HG02884 (cell line): ENCODE data around the gene SMOC1.

ENCODE experiments used
- ATAC-seq: cut with Tn5 transposase; IDR thresholded peaks from one replicate; pipeline ENCODE4 v1.9.1; 2021; ENCODE audit warnings: mild to moderate bottlenecking, moderate library complexity; ENCODE audit not compliant: unreplicated experiment

The SMOC1 gene

GRCh38 chr14:70006699-70007098, 127.5 kb downstream of the SMOC1 start:
- no peak for ATAC-seq

- ATAC-seq = no peak
Observed at GRCh38 chr14:70008284-70009262, 129.4 kb downstream of the SMOC1 start.

GRCh38 chr14:70009961-70010360, 130.7 kb downstream of the SMOC1 start:
- no peak for ATAC-seq

- no peak for ATAC-seq
Observed at GRCh38 chr14:70011098-70011497, 131.9 kb downstream of the SMOC1 start.

- ATAC-seq = no peak
Observed at GRCh38 chr14:70011708-70012107, 132.5 kb downstream of the SMOC1 start.

- no peak for ATAC-seq
Observed at GRCh38 chr14:70013271-70013873, 134.2 kb downstream of the SMOC1 start.

- ATAC-seq = no peak
Observed at GRCh38 chr14:70014406-70015095, 135.3 kb downstream of the SMOC1 start.

- ATAC-seq = no peak
Observed at GRCh38 chr14:70018230-70018629, 139.0 kb downstream of the SMOC1 start.

- ATAC-seq = no peak
Observed at GRCh38 chr14:70018713-70019211, 139.5 kb downstream of the SMOC1 start.

- ATAC-seq = no peak
Observed at GRCh38 chr14:70019695-70020094, 140.5 kb downstream of the SMOC1 start.

- no peak for ATAC-seq
Observed at GRCh38 chr14:70020352-70021170, 141.3 kb downstream of the SMOC1 start.

- no peak for ATAC-seq
Observed at GRCh38 chr14:70021548-70022220, 142.5 kb downstream of the SMOC1 start.

- ATAC-seq = no peak
Observed at GRCh38 chr14:70022771-70023445, 143.7 kb downstream of the SMOC1 start.

- no peak for ATAC-seq
Observed at GRCh38 chr14:70023871-70024270, 144.7 kb downstream of the SMOC1 start.

GRCh38 chr14:70027785-70028428, 148.7 kb downstream of the SMOC1 start:
- ATAC-seq = no peak

- ATAC-seq = no peak
Observed at GRCh38 chr14:70029296-70030132, 150.3 kb downstream of the SMOC1 start.

- ATAC-seq = no peak
Observed at GRCh38 chr14:70032016-70032415, 152.8 kb downstream of the SMOC1 start.

GRCh38 chr14:70032447-70032846, 153.2 kb downstream of the SMOC1 start:
- no peak for ATAC-seq
